ENCODE data around the gene TSHZ2.

The TSHZ2 gene

DNA sequence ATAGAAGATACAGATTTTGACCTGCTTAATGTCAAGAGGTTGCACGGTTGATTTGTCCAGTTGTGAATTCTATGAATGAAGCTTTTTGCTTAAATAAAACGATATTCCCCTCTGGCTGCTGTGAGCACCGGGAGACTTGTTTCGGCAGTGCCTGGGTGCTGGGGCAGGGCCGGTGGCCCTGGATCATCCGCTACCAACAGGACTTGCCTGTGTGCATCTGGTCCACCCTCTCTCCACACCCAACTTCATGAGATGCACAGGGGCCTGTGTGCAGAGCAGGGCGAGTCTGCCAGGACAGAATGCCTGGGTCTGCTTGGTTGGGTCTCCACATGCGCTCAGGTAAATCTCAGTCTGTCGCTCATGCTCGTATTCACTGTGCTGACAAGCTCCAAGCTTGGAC, 65.5 kb downstream of the TSHZ2 start:
- H2AFZ ChIP-seq (ENCODE audit: low read depth, low read length), result no peak overlapping the region
- H4K20me1 ChIP-seq (ENCODE audit: insufficient read depth, low read length), result no peaks in the 10 kb centered on the region
- no peaks in the 10 kb centered on the region for H3K36me3 ChIP-seq (replicated peaks; ENCODE audit: low read depth, low read length)
- H3K4me2 ChIP-seq (ENCODE audit: low read length), result no peak overlapping the region
- H3K9me3 ChIP-seq (ENCODE audit: insufficient read depth, low read length), result no peaks in the 10 kb centered on the region
- no peak overlapping the region for H3K9ac ChIP-seq (ENCODE audit: low read length)
- no peak overlapping the region for H3K27ac ChIP-seq (ENCODE audit: low read length)
- no peaks in the 10 kb centered on the region for H3K27me3 ChIP-seq (ENCODE audit: low read depth, low read length)
- H3K4me3 ChIP-seq (ENCODE audit: low read length), result no peak overlapping the region
- TF ChIP-seq EZH2phosphoT487 (IDR thresholded peaks at IDR 0.05; ENCODE audit: low read depth), result no peak
- TF ChIP-seq, protein P1, sequence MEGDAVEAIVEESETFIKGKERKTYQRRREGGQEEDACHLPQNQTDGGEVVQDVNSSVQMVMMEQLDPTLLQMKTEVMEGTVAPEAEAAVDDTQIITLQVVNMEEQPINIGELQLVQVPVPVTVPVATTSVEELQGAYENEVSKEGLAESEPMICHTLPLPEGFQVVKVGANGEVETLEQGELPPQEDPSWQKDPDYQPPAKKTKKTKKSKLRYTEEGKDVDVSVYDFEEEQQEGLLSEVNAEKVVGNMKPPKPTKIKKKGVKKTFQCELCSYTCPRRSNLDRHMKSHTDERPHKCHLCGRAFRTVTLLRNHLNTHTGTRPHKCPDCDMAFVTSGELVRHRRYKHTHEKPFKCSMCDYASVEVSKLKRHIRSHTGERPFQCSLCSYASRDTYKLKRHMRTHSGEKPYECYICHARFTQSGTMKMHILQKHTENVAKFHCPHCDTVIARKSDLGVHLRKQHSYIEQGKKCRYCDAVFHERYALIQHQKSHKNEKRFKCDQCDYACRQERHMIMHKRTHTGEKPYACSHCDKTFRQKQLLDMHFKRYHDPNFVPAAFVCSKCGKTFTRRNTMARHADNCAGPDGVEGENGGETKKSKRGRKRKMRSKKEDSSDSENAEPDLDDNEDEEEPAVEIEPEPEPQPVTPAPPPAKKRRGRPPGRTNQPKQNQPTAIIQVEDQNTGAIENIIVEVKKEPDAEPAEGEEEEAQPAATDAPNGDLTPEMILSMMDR (IDR thresholded peaks at IDR 0.05; ENCODE audit: low read depth, low read length), result no peak
- peaks cover 27% of the 10 kb centered on the region for H3K4me1 ChIP-seq (ENCODE audit: low read length)
- H3K79me2 ChIP-seq (ENCODE audit: low read length), result no peaks in the 10 kb centered on the region

DNA sequence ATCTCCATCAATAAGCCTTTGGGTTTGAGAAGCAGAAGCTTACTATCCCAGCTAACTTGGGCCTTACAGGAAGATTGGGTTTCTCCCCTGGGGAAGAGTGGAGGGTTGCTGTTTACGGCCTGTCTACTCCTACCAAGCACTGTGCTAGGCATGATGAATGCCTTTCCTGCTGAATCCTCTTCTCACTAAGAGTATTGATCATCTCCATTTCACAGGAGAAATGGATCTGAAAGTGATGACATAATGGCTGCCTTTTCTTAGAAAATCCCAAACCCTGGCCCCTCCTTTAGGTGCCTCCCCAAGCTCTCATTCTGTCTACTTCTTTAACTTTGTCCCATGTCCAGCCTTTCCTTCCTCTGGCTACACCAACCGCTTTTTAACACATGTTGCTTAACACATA, 66.1 kb downstream of the TSHZ2 start:
- Histone ChIP-seq H3K27ac (ENCODE audit: low read length) (no peak overlapping the region), H3K9ac (ENCODE audit: low read length) (no peak overlapping the region), H3K27me3 (ENCODE audit: low read depth, low read length) (no peaks in the 10 kb centered on the region), H4K20me1 (ENCODE audit: insufficient read depth, low read length) (no peaks in the 10 kb centered on the region), H3K4me1 (ENCODE audit: low read length) (peaks cover 27% of the 10 kb centered on the region), H3K4me3 (ENCODE audit: low read length) (no peak overlapping the region), H3K79me2 (ENCODE audit: low read length) (no peaks in the 10 kb centered on the region), H3K4me2 (ENCODE audit: low read length) (no peak overlapping the region), H3K36me3 (replicated peaks; ENCODE audit: low read depth, low read length) (no peaks in the 10 kb centered on the region), H2AFZ (ENCODE audit: low read depth, low read length) (no peak overlapping the region), H3K9me3 (ENCODE audit: insufficient read depth, low read length) (no peaks in the 10 kb centered on the region)
- TF ChIP-seq, protein P1 (IDR thresholded peaks at IDR 0.05; ENCODE audit: low read depth, low read length), result no peak
- TF ChIP-seq EZH2phosphoT487 (IDR thresholded peaks at IDR 0.05; ENCODE audit: low read depth), result no peak

DNA sequence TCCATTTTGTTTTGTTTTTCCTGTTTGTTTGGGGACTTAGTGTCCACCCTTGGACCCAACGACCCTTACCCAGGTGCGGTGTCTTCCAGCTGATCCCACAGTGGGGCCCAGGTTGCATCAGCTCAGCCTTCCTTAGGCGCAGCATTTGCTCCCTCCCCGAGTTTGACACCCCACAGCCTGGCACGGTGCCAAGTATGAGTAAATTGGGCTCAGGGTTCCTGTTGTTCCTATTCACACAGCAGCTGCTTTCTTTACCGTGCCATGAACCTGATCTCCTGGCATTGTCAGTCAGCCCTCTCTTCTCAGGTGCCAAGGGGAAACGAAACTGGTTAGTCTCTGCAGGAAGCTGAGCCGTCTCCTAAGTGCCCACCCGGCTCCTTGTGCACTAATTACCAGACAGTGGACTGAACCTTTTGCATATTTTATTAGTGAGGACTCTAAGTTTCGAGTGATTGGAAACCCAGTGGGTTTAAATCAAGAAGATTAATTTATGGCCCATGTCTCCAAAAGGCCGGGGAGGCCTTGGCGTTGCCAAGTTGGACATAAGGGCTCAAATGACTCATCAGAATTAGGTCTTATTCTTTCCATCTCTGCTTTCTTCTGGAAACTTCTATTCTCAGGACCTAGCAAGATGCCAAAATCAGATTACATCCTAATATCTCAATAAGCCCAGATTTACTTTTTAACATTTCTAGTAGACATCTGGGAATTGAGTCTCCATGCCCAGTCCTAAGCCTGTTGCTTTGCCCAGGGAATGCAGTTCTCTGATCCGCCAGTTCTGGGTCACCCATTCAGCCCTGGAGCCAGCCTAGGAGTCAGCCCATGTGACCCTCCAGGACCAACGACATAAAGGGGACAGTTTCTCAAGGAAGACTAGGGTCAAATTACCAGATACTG, 68.8 kb downstream of the TSHZ2 start:
- H3K4me1 ChIP-seq (ENCODE audit: low read length), result peaks cover 18% of the 10 kb centered on the region
- peak overlapping the region; percentile 46 for H3K4me2 ChIP-seq (ENCODE audit: low read length)

DNA sequence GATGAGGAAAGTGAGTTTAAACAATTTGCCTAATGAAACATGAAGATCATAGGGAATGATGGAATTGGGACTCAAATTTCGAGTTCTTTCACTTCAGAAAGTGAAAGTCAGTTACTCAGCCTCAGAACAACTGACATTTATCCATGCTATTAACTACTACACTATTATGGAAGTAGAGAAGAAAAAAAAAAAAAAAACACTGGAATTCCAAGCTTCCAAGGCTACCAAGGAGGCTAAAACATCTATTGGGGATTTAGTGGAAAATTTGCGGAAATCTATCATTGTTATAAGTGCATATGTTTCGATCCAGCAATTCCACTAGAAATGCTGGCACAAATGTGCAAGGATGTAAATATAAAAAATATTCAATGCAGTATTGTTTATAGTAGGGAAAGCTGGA, 70.4 kb downstream of the TSHZ2 start:
- Histone ChIP-seq H3K27ac (ENCODE audit: low read length) (no peak overlapping the region), H3K79me2 (ENCODE audit: low read length) (no peaks in the 10 kb centered on the region), H3K9ac (ENCODE audit: low read length) (no peak overlapping the region), H3K4me2 (ENCODE audit: low read length) (no peak overlapping the region), H3K4me1 (ENCODE audit: low read length) (peaks cover 18% of the 10 kb centered on the region), H3K27me3 (ENCODE audit: low read depth, low read length) (no peaks in the 10 kb centered on the region), H3K4me3 (ENCODE audit: low read length) (no peak overlapping the region), H2AFZ (ENCODE audit: low read depth, low read length) (no peak overlapping the region), H4K20me1 (ENCODE audit: insufficient read depth, low read length) (no peaks in the 10 kb centered on the region), H3K36me3 (replicated peaks; ENCODE audit: low read depth, low read length) (no peaks in the 10 kb centered on the region), H3K9me3 (ENCODE audit: insufficient read depth, low read length) (no peaks in the 10 kb centered on the region)
- TF ChIP-seq, protein P1 (IDR thresholded peaks at IDR 0.05; ENCODE audit: low read depth, low read length), result no peak
- no peak for TF ChIP-seq EZH2phosphoT487 (IDR thresholded peaks at IDR 0.05; ENCODE audit: low read depth)

More for the DNA sequence above, 68.8 kb downstream of the TSHZ2 start:
- H3K27me3 ChIP-seq (ENCODE audit: low read depth, low read length), result no peaks in the 10 kb centered on the region
- H3K9me3 ChIP-seq (ENCODE audit: insufficient read depth, low read length), result no peaks in the 10 kb centered on the region
- H3K9ac ChIP-seq (ENCODE audit: low read length), result no peak overlapping the region
- no peaks in the 10 kb centered on the region for H4K20me1 ChIP-seq (ENCODE audit: insufficient read depth, low read length)
- no peaks in the 10 kb centered on the region for H3K36me3 ChIP-seq (replicated peaks; ENCODE audit: low read depth, low read length)
- no peak overlapping the region for H3K27ac ChIP-seq (ENCODE audit: low read length)
- no peak overlapping the region for H3K4me3 ChIP-seq (ENCODE audit: low read length)
- H2AFZ ChIP-seq (ENCODE audit: low read depth, low read length), result no peak overlapping the region
- H3K79me2 ChIP-seq (ENCODE audit: low read length), result no peaks in the 10 kb centered on the region
- no peak for TF ChIP-seq EZH2phosphoT487 (IDR thresholded peaks at IDR 0.05; ENCODE audit: low read depth)
- TF ChIP-seq, protein P1 (IDR thresholded peaks at IDR 0.05; ENCODE audit: low read depth, low read length), result no peak
